Astrocyte (in vitro differentiated cells and primary cell): ENCODE results near the gene RIIAD1.
"Not testable (repeated sequence)": the region's sequence is repeated elsewhere in the genome, so short reads cannot be mapped to it uniquely, and the experiment has no call there.

Experiments
- CTCF ChIP-seq: IDR thresholded peaks from 2 replicates; pipeline ENCODE4 v1.5.1; 2011; ENCODE audit warnings: low read depth, mild to moderate bottlenecking, inconsistent platforms, low read length, moderate library complexity; ENCODE audit not compliant: insufficient read depth
- EZH2 ChIP-seq: IDR thresholded peaks from 2 replicates; pipeline ENCODE4 v1.6.1; 2012; ENCODE audit warnings: mild to moderate bottlenecking, low read length, inconsistent platforms; ENCODE audit not compliant: insufficient read depth

GRCh38 chr1:151768351-151769066 lies 47.2 kb downstream of the RIIAD1 start:
- not testable (repeated sequence) for TF ChIP-seq CTCF, EZH2
